GM12874 (cell line): ENCODE results near the gene PIGR.

ENCODE experiments used
- TF ChIP-seq, protein P1 (sequence below): IDR thresholded peaks from 2 replicates; pipeline ENCODE4 v1.5.1; 2011; ENCODE audit warnings: low read depth, mild to moderate bottlenecking, control low read depth, low read length, moderate library complexity; ENCODE audit not compliant: insufficient read depth

PIGR gene

DNA sequence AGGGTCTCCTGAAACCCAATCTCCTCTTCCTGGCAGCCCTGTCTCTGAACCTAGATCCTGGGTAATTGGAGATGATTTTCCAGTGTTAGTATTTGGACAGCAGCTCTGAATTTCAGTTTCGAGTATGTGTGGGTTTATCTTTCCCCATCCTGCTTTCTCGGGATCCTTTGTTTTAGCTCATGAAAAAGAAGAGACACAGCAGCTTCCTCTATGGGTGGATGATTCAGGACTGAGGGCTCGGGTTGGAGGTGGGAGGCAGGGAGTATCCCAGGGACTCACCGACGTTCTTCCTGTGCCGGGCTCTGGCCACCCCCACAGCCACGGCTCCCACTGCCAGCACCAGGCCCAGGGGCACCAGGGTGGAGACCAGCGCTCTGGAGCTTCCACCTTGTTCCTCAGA is 14.1 kb downstream of the PIGR start:
- TF ChIP-seq, protein P1, sequence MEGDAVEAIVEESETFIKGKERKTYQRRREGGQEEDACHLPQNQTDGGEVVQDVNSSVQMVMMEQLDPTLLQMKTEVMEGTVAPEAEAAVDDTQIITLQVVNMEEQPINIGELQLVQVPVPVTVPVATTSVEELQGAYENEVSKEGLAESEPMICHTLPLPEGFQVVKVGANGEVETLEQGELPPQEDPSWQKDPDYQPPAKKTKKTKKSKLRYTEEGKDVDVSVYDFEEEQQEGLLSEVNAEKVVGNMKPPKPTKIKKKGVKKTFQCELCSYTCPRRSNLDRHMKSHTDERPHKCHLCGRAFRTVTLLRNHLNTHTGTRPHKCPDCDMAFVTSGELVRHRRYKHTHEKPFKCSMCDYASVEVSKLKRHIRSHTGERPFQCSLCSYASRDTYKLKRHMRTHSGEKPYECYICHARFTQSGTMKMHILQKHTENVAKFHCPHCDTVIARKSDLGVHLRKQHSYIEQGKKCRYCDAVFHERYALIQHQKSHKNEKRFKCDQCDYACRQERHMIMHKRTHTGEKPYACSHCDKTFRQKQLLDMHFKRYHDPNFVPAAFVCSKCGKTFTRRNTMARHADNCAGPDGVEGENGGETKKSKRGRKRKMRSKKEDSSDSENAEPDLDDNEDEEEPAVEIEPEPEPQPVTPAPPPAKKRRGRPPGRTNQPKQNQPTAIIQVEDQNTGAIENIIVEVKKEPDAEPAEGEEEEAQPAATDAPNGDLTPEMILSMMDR = no peak

- TF ChIP-seq, protein P1 = no peak
These were observed 14.6 kb downstream of the PIGR start for GRCh38 chr1:206931709-206932108.

DNA sequence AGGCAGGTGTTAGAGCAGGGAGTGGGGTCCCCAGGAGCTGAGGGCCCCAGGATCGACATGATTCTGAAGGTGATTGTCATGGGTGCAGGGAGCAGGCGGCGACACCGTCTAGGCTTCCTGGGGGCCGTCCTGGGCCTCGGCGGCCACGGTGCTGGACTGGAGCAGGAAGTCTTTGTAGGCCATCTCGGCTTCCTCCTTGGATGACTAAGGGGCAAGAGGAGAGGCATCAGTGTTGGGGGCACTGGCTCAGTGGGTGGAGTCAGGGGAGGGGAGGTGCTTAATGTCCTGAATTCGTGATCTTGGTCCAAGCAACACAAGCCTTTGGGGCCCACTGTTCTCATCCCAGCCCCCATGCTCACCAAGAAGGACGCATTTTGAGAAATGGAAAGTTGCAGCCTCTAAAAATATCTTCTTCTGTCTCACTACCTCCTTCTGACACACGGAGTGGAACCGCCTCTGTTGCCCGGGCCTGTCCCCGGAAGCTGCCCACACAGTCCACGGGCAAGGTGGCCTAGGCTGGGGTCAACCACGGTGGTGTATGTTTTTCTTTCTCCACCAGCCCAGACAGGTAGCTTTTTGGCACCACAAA is 16.0 kb downstream of the PIGR start:
- TF ChIP-seq, protein P1 = no peak

DNA sequence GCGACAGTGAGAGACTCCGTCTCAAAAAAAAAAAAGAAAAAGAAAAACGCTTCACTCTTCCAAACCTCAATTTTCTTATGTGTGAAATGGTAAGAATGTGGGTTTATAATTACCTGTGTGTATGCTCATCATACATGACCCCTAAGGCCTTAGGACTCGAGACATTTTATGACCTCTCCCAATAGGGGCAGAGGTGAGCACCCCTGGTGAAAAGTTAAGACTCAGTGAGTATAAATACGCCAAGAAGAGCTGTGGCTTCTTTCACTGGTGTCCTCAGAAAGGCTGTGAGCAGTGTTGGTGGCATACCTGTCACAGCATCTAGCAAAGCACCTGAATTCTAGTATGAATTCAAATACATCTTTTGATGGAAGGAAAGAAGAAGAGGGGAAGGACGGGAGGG is 16.7 kb downstream of the PIGR start:
- TF ChIP-seq, protein P1 = peak; percentile 16; the same call in 1 of the 2 replicates

- TF ChIP-seq, protein P1 = no peak
These were observed 20.0 kb downstream of the PIGR start for GRCh38 chr1:206926286-206926685.

DNA sequence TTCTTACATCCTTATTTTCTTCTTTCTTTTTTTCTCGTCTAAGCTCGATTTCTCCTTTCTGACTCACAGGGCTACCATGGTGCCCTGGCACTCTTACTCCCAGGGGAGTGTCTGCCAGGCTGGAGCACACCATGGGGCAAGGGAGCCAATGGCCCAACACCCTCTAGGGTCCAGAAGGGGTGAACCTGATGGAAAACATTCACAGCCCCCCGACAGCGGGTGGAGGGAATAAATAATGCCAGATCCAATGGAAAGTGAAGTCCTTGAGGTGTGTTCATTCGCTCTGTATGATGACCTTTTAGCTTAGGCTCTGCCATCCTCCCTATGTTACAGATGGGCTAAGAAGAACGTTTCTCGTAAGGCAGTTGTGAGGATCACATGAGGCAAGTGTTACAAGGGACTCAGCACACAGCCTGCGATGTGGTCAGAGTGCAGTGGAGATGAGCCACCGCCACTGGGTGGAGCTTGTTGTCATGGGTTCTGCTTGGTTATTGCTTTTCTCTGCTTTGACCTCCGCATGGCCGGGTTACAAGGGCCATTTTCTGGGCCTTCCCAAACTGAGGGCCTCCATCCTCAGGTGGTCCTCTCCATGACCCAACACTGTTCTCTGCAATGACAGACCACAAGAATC is 21.0 kb downstream of the PIGR start:
- TF ChIP-seq, protein P1 = peak; percentile 25; the same call in 1 of the 2 replicates

DNA sequence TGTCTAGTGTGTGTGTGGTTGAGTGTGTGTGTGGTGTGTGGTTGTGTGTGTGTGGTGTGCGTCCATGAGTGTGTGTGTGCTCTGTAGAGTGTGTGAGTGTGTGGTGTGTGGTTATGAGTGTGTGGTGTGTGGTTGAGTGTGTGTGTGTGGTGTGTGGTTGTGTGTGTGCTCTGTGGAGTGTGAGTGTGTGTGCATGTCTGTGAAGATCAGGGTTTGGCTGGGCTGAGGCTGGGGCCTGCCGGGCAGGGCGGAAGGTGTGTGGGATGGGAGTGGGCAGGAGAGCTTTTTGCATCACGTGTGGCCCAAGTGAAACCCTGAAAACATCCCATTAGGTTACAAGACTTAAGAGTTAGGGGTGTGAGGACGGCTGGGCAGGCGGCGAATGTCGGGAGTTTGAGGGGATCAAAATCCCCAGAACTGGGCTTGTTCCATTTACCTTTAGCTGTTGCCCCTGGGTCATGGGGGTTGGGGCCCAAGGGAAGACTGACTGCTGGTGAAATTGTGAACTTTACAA is 21.6 kb downstream of the PIGR start:
- TF ChIP-seq, protein P1 = no peak
